Caco-2 (cell line): ENCODE data around the gene GNB1. TPM values are rescaled to one million over a fixed set of nuclear protein-coding genes. Genes with fewer than 3 reads are reported as not detected.
A peak's percentile ranks its signal among the peaks of the same experiment; 100 is the strongest.

Experiments
- BruUV-seq: library from RNA; stranded (reverse); fragments of 400-500 nt; replicated peaks from 2 replicates; lab custom pipeline; 2021; lab: Mats Ljungman, UMichigan
- CTCF ChIA-PET: fragments of 300-600 bp; sonication (Branson Sonifier 250); formaldehyde crosslinking; loops from one replicate; lab custom pipeline; 2022; ENCODE audit warnings: antibody characterized with exemption; lab: Charles Lee
- POLR2A ChIA-PET: fragments of 300-600 bp; sonication (Branson Sonifier 250); formaldehyde crosslinking; loops from one replicate; lab custom pipeline; 2022; ENCODE audit warnings: antibody characterized with exemption; lab: Charles Lee
- DNase-seq, 2 experiments: peaks; one replicate each; pipeline versions ENCODE4 v3.0.0 to v3.0.0-alpha.2; 2020 to 2022
- H3K27me3 ChIP-seq: replicated peaks from 2 replicates; pipeline ENCODE4 v1.6.0; 2011; ENCODE audit warnings: low read length; ENCODE audit not compliant: control insufficient read depth, insufficient read depth
- H3K36me3 ChIP-seq: 2 replicates; pipeline ENCODE4 v1.5.1; 2011; ENCODE audit warnings: low read length; ENCODE audit not compliant: control insufficient read depth, insufficient read depth
- H3K4me1 ChIP-seq: fragments of 250-450 bp; sonication (Bioruptor Pico); 2 replicates; pipeline ENCODE4 v1.5.1; 2020; ENCODE audit warnings: mild to moderate bottlenecking
- H3K4me3 ChIP-seq: 2 replicates; pipeline ENCODE4 v1.5.1; 2011; ENCODE audit warnings: low read depth, mild to moderate bottlenecking, control low read depth, low read length
- H3K9me3 ChIP-seq: fragments of 250-450 bp; sonication (Bioruptor Pico); 2 replicates; pipeline ENCODE4 v1.5.1; 2020; ENCODE audit warnings: mild to moderate bottlenecking, moderate library complexity
- H3K27ac Mint-ChIP-seq: one replicate; pipeline ENCODE4 v1.8.0; 2022; ENCODE audit warnings: mixed read lengths; ENCODE audit not compliant: unreplicated experiment
- H3K27me3 Mint-ChIP-seq: one replicate; pipeline ENCODE4 v1.8.0; 2022; ENCODE audit warnings: mixed read lengths; ENCODE audit not compliant: insufficient read depth, unreplicated experiment
- H3K36me3 Mint-ChIP-seq: one replicate; pipeline ENCODE4 v1.8.0; 2022; ENCODE audit warnings: mild to moderate bottlenecking, mixed read lengths; ENCODE audit not compliant: insufficient read depth, unreplicated experiment
- H3K4me1 Mint-ChIP-seq: one replicate; pipeline ENCODE4 v1.8.0; 2022; ENCODE audit warnings: low read depth, mixed read lengths; ENCODE audit not compliant: unreplicated experiment
- H3K4me3 Mint-ChIP-seq: one replicate; pipeline ENCODE4 v1.8.0; 2022; ENCODE audit warnings: mild to moderate bottlenecking, moderate library complexity, mixed read lengths; ENCODE audit not compliant: unreplicated experiment
- H3K9me3 Mint-ChIP-seq: one replicate; pipeline ENCODE4 v1.8.0; 2022; ENCODE audit warnings: mixed read lengths; ENCODE audit not compliant: unreplicated experiment
- intact Hi-C: fragments of 100-400 bp; cut with micrococcal nuclease; formaldehyde crosslinking; loops from one replicate; pipeline ENCODE4 v1.10.0; 2022; ENCODE audit not compliant: unreplicated experiment
- total RNA-seq: library from RNA; stranded (reverse); gene quantifications from 2 replicates; pipeline ENCODE4 v1.2.3, GENCODE V29; 2022
- TF ChIP-seq, protein P1 (sequence below), 2 experiments: fragments of 200-600 bp in 1 of 2; IDR thresholded peaks; 1 replicate in 1 of 2; 2 replicates in 1 of 2; pipeline versions ENCODE4 v1.5.1 to v1.8.0; 2011 to 2022; ENCODE audit warnings: antibody characterized with exemption in 1 of 2, control low read depth in 1 of 2, inconsistent platforms in 1 of 2, low read depth in 1 of 2, low read length in 1 of 2, mild to moderate bottlenecking in 1 of 2, moderate library complexity in 1 of 2; ENCODE audit not compliant: insufficient read depth in 1 of 2, severe bottlenecking in 1 of 2, unreplicated experiment in 1 of 2

Gene GNB1
- total RNA-seq, 1 experiment from 2014 or later = 301 TPM

- Mint-ChIP-seq H3K4me3 (no peak overlapping the region), H3K27me3 (no peaks in the 10 kb centered on the region), H3K27ac (peak overlapping the region; percentile 38), H3K36me3 (peaks cover 72% of the 10 kb centered on the region), H3K4me1 (no peaks in the 10 kb centered on the region), H3K9me3 (no peaks in the 10 kb centered on the region)
- BruUV-seq = no TSS peak
- Histone ChIP-seq H3K4me1 (no peaks in the 10 kb centered on the region), H3K9me3 (no peaks in the 10 kb centered on the region), H3K27me3 (no peaks in the 10 kb centered on the region), H3K4me3 (no peak overlapping the region), H3K36me3 (peaks cover 2% of the 10 kb centered on the region)
- POLR2A ChIA-PET = no interaction called here
- TF ChIP-seq, protein P1, sequence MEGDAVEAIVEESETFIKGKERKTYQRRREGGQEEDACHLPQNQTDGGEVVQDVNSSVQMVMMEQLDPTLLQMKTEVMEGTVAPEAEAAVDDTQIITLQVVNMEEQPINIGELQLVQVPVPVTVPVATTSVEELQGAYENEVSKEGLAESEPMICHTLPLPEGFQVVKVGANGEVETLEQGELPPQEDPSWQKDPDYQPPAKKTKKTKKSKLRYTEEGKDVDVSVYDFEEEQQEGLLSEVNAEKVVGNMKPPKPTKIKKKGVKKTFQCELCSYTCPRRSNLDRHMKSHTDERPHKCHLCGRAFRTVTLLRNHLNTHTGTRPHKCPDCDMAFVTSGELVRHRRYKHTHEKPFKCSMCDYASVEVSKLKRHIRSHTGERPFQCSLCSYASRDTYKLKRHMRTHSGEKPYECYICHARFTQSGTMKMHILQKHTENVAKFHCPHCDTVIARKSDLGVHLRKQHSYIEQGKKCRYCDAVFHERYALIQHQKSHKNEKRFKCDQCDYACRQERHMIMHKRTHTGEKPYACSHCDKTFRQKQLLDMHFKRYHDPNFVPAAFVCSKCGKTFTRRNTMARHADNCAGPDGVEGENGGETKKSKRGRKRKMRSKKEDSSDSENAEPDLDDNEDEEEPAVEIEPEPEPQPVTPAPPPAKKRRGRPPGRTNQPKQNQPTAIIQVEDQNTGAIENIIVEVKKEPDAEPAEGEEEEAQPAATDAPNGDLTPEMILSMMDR (IDR thresholded peaks at IDR 0.05; ENCODE audit: insufficient read depth in 1 of 2, low read depth in 1 of 2, low read length in 1 of 2, severe bottlenecking in 1 of 2, unreplicated experiment in 1 of 2) = peak; percentile 38 to 53
- peak in 1 of 2 experiments; percentile 54 for DNase-seq
- intact Hi-C loops = loop anchor here (2.0 kb wide), 1 partner anchor 118 kb away; no protein-coding TSS in a partner anchor
- CTCF ChIA-PET = interaction anchor here (0.6 to 1.5 kb wide), 7 partner anchors 9 to 119 kb away, joined by 3 to 16 read pairs (median 4); no protein-coding TSS in a partner anchor
Measured at GRCh38 chr1:1788646-1789431, 102.0 kb downstream of the GNB1 start.

- H3K9me3 ChIP-seq = no peaks in the 10 kb centered on the region
- no peaks in the 10 kb centered on the region for H3K4me1 Mint-ChIP-seq
- no peaks in the 10 kb centered on the region for H3K27me3 ChIP-seq
- no peak overlapping the region for H3K4me3 Mint-ChIP-seq
- no peak overlapping the region for H3K27ac Mint-ChIP-seq
- peaks cover 72% of the 10 kb centered on the region for H3K36me3 Mint-ChIP-seq
- no peak for DNase-seq
- BruUV-seq = no TSS peak
- no peaks in the 10 kb centered on the region for H3K27me3 Mint-ChIP-seq
- H3K36me3 ChIP-seq = peaks cover 2% of the 10 kb centered on the region
- no peak overlapping the region for H3K4me3 ChIP-seq
- POLR2A ChIA-PET = interaction anchor here (0.6 kb wide), 1 partner anchor 10 kb away, joined by 3 read pairs; no protein-coding TSS in a partner anchor
- no peaks in the 10 kb centered on the region for H3K9me3 Mint-ChIP-seq
- intact Hi-C loops = loop anchor here (2.0 kb wide), 1 partner anchor 119 kb away; no protein-coding TSS in a partner anchor
- CTCF ChIA-PET = interaction anchor here (1.2 to 1.5 kb wide), 2 partner anchors 9 to 120 kb away, joined by 4 to 16 read pairs; no protein-coding TSS in a partner anchor
- TF ChIP-seq, protein P1 (IDR thresholded peaks at IDR 0.05; ENCODE audit: insufficient read depth in 1 of 2, low read depth in 1 of 2, low read length in 1 of 2, severe bottlenecking in 1 of 2, unreplicated experiment in 1 of 2) = no peak
- H3K4me1 ChIP-seq = peaks cover 2% of the 10 kb centered on the region; the same call in 1 of the 2 replicates
Measured at GRCh38 chr1:1788136-1788535, 102.8 kb downstream of the GNB1 start.

- H3K27me3 Mint-ChIP-seq = no peaks in the 10 kb centered on the region
- ChIA-PET CTCF (no interaction called here), POLR2A (no interaction called here)
- Histone ChIP-seq H3K4me1 (peaks cover 8% of the 10 kb centered on the region; the same call in 1 of the 2 replicates), H3K27me3 (no peaks in the 10 kb centered on the region), H3K4me3 (no peak overlapping the region), H3K36me3 (peaks cover 2% of the 10 kb centered on the region), H3K9me3 (no peaks in the 10 kb centered on the region)
- no peaks in the 10 kb centered on the region for H3K4me1 Mint-ChIP-seq
- no peak overlapping the region for H3K4me3 Mint-ChIP-seq
- no peak for DNase-seq
- peaks cover 69% of the 10 kb centered on the region for H3K36me3 Mint-ChIP-seq
- intact Hi-C loops = no loop called here
- H3K27ac Mint-ChIP-seq = no peak overlapping the region
- H3K9me3 Mint-ChIP-seq = no peaks in the 10 kb centered on the region
- TF ChIP-seq, protein P1 (IDR thresholded peaks at IDR 0.05; ENCODE audit: insufficient read depth in 1 of 2, low read depth in 1 of 2, low read length in 1 of 2, severe bottlenecking in 1 of 2, unreplicated experiment in 1 of 2) = no peak
- no TSS peak for BruUV-seq
Measured at GRCh38 chr1:1786836-1787605, 103.9 kb downstream of the GNB1 start.
